HepG2 (cell line): Measurements from ENCODE around the gene SVIP. TPM values are rescaled to one million over a fixed set of nuclear protein-coding genes. Genes with fewer than 3 reads are reported as not detected.

Experiments
- BHLHE40 ChIP-seq: IDR thresholded peaks from 2 replicates; pipeline ENCODE4 v1.6.1; 2011; ENCODE audit warnings: low read length, improper control_type of control experiment
- CEBPG ChIP-seq: IDR thresholded peaks from 2 replicates; pipeline ENCODE4 v1.6.1; 2016
- EHMT2 ChIP-seq: fragments of 200-600 bp; sonication (generic); IDR thresholded peaks from 2 replicates; pipeline ENCODE4 v1.7.0; 2017; ENCODE audit warnings: antibody characterized with exemption, low read depth, low read length, borderline replicate concordance
- ELF3 ChIP-seq: IDR thresholded peaks from 2 replicates; pipeline ENCODE4 v1.6.1; 2016; ENCODE audit warnings: missing genetic modification reagents, missing compliant biosample characterization
- FOXA3 ChIP-seq: IDR thresholded peaks from 2 replicates; pipeline ENCODE4 v1.6.1; 2016; ENCODE audit warnings: missing genetic modification reagents, missing compliant biosample characterization
- FOXK1 ChIP-seq: sonication (generic); formaldehyde crosslinking; IDR thresholded peaks from 2 replicates; pipeline ENCODE4 v1.4.0; 2020; ENCODE audit warnings: low read depth, missing genetic modification reagents, borderline replicate concordance
- GATAD2A ChIP-seq: IDR thresholded peaks from 2 replicates; pipeline ENCODE4 v1.6.1; 2016
- IRF1 ChIP-seq: sonication (generic); formaldehyde crosslinking; IDR thresholded peaks from 2 replicates; pipeline ENCODE4 v1.4.0; 2020; ENCODE audit warnings: low read depth, mild to moderate bottlenecking, missing genetic modification reagents
- NCOA2 ChIP-seq: sonication (generic); formaldehyde crosslinking; IDR thresholded peaks from 2 replicates; pipeline ENCODE4 v1.8.0; 2022; ENCODE audit warnings: inconsistent platforms
- NFYC ChIP-seq: IDR thresholded peaks from 2 replicates; pipeline ENCODE4 v1.6.1; 2016; ENCODE audit warnings: missing genetic modification reagents, missing compliant biosample characterization
- PLRG1 ChIP-seq: fragments of 450-650 bp; conservative IDR thresholded peaks from 2 replicates; pipeline ENCODE4 v1.6.1; 2016
- POGZ ChIP-seq: sonication (generic); formaldehyde crosslinking; IDR thresholded peaks from 2 replicates; pipeline ENCODE4 v1.4.0; 2020; ENCODE audit warnings: mild to moderate bottlenecking, missing genetic modification reagents
- SAP130 ChIP-seq: IDR thresholded peaks from 2 replicates; pipeline ENCODE4 v1.6.1; 2016; ENCODE audit warnings: low read depth
- USF2 ChIP-seq, 2 experiments: sonication (generic) in 1 of 2; formaldehyde crosslinking in 1 of 2; IDR thresholded peaks; 2 replicates each; pipeline versions ENCODE4 v1.5.1 to v1.6.1; 2011 to 2020; ENCODE audit warnings: borderline replicate concordance in 1 of 2, low read depth in 1 of 2, low read length in 1 of 2, mild to moderate bottlenecking in 1 of 2, missing genetic modification reagents in 1 of 2, moderate library complexity in 1 of 2
- YEATS2 ChIP-seq: sonication (generic); formaldehyde crosslinking; IDR thresholded peaks from 2 replicates; pipeline ENCODE4 v1.4.0; 2020; ENCODE audit warnings: missing genetic modification reagents, borderline replicate concordance
- ZGPAT ChIP-seq: IDR thresholded peaks from 2 replicates; pipeline ENCODE4 v1.6.1; 2016; ENCODE audit warnings: mild to moderate bottlenecking
- ZKSCAN8 ChIP-seq: IDR thresholded peaks from 2 replicates; pipeline ENCODE4 v1.6.1; 2016; ENCODE audit warnings: borderline replicate concordance, missing genetic modification reagents, missing compliant biosample characterization
- ZNF644 ChIP-seq: IDR thresholded peaks from 2 replicates; pipeline ENCODE4 v1.6.1; 2016; ENCODE audit warnings: low read depth
- polyA plus RNA-seq, 8 experiments: library from polyadenylated mRNA; depleted of rRNA in 3 of 8; stranded (reverse) in 7 of 8; unstranded in 1 of 8; fragments of >200 nt; fragmentation: Illumina TruSeq in 4 of 8; extraction: Trizol in 4 of 8; gene quantifications; 2 replicates each; pipeline versions ENCODE4 v1.2.1 to v1.2.3, GENCODE V29; 2011 to 2016; ENCODE audit warnings: low read depth in 4 of 8, missing spikeins in 1 of 8, mixed read lengths in 1 of 8; ENCODE audit not compliant: insufficient read depth in 1 of 8
- total RNA-seq, 5 experiments: library from RNA; depleted of rRNA; stranded (reverse); fragments of >200 nt; fragmentation: Illumina TruSeq; extraction: Trizol; gene quantifications; 2 replicates each; pipeline ENCODE4 v1.2.3, GENCODE V29; 2016; ENCODE audit warnings: low read depth in 1 of 5
- TF ChIP-seq, protein P1 (sequence below): IDR thresholded peaks from 2 replicates; pipeline ENCODE4 v1.4.0; 2020; ENCODE audit warnings: mild to moderate bottlenecking, missing genetic modification reagents

SVIP gene
- total and polyA plus RNA-seq, 2 of the 13 experiments (the other 11 are each of a cell fraction or from before 2014, with no cell fraction given): 6.3 to 27.2 TPM

DNA sequence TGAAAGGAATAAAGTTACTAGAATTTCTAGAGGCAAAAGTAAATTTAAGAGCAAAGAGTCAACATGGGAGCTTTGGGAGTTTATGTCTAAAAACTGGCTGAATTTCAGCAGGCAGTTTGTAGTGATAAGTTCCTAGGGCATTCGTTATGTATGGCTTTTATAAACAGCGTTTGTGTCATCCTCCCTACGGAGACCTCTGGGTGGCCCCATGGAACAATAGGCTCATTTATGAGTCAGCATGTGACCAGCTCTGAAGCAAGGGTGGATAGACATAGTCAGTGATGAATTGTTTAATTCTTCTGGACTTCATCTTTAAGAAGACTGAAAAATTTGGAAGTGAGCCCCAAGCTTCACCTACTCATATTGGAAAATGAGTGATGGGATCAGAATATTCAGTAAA, 37.1 kb downstream of the SVIP start (continued):
- TF ChIP-seq USF2 (IDR thresholded peaks at IDR 0.05; ENCODE audit: low read depth, low read length) (peak; percentile 52; the same call in 1 of the 2 replicates), USF2 (CRISPR knock-in tag; IDR thresholded peaks at IDR 0.05; ENCODE audit: borderline replicate concordance) (peak; percentile 67; the same call in 1 of the 2 replicates), FOXA3 (peak; percentile 53), SAP130 (CRISPR knock-in tag) (peak; percentile 38; the same call in 1 of the 2 replicates), ZGPAT (CRISPR knock-in tag) (0 out of 2 replicates have a peak, but pooled peaks have one; percentile 22), PLRG1 (no peak), CEBPG (CRISPR knock-in tag) (peak; percentile 35; the same call in 1 of the 2 replicates), NFYC (no peak), ELF3 (CRISPR knock-in tag) (0 out of 2 replicates have a peak, but pooled peaks have one; percentile 11), YEATS2 (CRISPR knock-in tag) (peak; percentile 27; the same call in 1 of the 2 replicates), EHMT2 (peak; percentile 71; the same call in 1 of the 2 replicates), BHLHE40 (peak; percentile 77), IRF1 (no peak), GATAD2A (CRISPR knock-in tag) (peak; percentile 50; the same call in 1 of the 2 replicates), NCOA2 (CRISPR knock-in tag) (peak; percentile 43; the same call in 1 of the 2 replicates), POGZ (CRISPR knock-in tag) (peak; percentile 21; the same call in 1 of the 2 replicates), ZNF644 (CRISPR knock-in tag) (peak; percentile 43; the same call in 1 of the 2 replicates), ZKSCAN8 (CRISPR knock-in tag) (peak; percentile 37; the same call in 1 of the 2 replicates), FOXK1 (peak; percentile 52; the same call in 1 of the 2 replicates)
- TF ChIP-seq, protein P1, sequence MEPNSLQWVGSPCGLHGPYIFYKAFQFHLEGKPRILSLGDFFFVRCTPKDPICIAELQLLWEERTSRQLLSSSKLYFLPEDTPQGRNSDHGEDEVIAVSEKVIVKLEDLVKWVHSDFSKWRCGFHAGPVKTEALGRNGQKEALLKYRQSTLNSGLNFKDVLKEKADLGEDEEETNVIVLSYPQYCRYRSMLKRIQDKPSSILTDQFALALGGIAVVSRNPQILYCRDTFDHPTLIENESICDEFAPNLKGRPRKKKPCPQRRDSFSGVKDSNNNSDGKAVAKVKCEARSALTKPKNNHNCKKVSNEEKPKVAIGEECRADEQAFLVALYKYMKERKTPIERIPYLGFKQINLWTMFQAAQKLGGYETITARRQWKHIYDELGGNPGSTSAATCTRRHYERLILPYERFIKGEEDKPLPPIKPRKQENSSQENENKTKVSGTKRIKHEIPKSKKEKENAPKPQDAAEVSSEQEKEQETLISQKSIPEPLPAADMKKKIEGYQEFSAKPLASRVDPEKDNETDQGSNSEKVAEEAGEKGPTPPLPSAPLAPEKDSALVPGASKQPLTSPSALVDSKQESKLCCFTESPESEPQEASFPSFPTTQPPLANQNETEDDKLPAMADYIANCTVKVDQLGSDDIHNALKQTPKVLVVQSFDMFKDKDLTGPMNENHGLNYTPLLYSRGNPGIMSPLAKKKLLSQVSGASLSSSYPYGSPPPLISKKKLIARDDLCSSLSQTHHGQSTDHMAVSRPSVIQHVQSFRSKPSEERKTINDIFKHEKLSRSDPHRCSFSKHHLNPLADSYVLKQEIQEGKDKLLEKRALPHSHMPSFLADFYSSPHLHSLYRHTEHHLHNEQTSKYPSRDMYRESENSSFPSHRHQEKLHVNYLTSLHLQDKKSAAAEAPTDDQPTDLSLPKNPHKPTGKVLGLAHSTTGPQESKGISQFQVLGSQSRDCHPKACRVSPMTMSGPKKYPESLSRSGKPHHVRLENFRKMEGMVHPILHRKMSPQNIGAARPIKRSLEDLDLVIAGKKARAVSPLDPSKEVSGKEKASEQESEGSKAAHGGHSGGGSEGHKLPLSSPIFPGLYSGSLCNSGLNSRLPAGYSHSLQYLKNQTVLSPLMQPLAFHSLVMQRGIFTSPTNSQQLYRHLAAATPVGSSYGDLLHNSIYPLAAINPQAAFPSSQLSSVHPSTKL (CRISPR knock-in tag): peak; percentile 76
